OCI-LY1 (cell line): ENCODE data around the gene PRR14.

Source experiments
- CTCF ChIP-seq: fragments of 200-600 bp; sonication (generic), shearing (Covaris generic); IDR thresholded peaks from 2 replicates; pipeline ENCODE4 v1.5.1; 2017; ENCODE audit warnings: mild to moderate bottlenecking, antibody characterized with exemption, low read length, moderate library complexity, mixed read lengths
- EZH2 ChIP-seq: fragments of 200-600 bp; sonication (generic), shearing (Covaris generic); IDR thresholded peaks from 2 replicates; pipeline ENCODE4 v1.8.0; 2017; ENCODE audit warnings: borderline replicate concordance, mixed run types, mild to moderate bottlenecking, antibody characterized with exemption, low read length, moderate library complexity, mixed read lengths

- TF ChIP-seq CTCF (no peak), EZH2 (no peak)
These were observed 29.6 kb downstream of the PRR14 start for GRCh38 chr16:30680326-30680725.
